ENCODE data around the gene ZNF319. TPM values are rescaled to one million over a fixed set of nuclear protein-coding genes. Genes with fewer than 3 reads are reported as not detected.

Gene ZNF319
- total RNA-seq, 4 donors from 2014 or later: 4.1 to 12.2 (median 5.1) TPM

DNA sequence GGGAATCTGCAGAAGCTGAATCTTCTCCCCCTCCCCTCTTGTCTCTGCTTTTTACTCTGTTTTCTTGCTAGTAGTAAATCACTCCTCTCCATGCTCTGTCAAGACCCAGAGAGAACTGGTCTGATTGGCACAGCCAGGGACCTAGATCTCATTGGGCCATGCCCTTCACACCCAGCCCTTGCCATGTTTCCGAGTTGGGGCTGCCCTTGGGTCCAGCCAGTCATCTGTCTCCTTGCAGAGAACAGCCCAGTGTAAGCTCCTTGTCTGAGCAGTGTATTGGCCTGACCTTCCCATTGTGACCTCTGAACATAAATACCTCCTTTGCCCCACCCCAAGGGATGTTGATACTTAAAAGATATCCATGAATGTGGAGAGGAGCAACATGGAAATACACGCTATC, 28.9 kb upstream of the ZNF319 start:
- TF ChIP-seq, protein P1, sequence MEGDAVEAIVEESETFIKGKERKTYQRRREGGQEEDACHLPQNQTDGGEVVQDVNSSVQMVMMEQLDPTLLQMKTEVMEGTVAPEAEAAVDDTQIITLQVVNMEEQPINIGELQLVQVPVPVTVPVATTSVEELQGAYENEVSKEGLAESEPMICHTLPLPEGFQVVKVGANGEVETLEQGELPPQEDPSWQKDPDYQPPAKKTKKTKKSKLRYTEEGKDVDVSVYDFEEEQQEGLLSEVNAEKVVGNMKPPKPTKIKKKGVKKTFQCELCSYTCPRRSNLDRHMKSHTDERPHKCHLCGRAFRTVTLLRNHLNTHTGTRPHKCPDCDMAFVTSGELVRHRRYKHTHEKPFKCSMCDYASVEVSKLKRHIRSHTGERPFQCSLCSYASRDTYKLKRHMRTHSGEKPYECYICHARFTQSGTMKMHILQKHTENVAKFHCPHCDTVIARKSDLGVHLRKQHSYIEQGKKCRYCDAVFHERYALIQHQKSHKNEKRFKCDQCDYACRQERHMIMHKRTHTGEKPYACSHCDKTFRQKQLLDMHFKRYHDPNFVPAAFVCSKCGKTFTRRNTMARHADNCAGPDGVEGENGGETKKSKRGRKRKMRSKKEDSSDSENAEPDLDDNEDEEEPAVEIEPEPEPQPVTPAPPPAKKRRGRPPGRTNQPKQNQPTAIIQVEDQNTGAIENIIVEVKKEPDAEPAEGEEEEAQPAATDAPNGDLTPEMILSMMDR (IDR thresholded peaks at IDR 0.05; ENCODE audit: low read depth): no peak

DNA sequence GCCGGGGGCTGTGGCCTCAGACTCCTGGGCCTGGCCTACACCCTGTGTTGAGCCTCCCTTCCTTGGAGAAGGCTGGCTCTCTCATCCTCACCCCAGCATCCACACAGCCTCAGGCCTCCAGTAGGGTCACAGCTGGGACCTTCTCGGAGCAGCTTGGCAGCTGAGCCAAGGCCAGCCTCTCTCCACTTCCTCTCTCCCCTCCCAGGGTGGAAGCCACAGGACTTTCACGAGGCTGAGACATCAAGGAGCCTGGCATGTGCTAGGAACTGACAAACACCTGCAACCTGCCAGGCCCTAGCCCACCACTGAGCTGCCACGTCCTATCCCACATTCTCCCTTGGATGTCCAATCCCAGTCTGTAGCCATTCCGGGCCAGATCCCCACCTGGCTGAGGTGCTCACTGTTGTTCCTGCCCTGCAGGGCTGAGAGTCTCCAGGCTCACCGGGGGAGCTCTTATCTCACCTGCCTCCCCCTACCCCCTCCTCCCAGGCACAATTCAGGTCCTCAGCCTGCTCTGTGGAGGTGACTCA, 28.1 kb upstream of the ZNF319 start:
- TF ChIP-seq, protein P1 (IDR thresholded peaks at IDR 0.05; ENCODE audit: low read depth): no peak

DNA sequence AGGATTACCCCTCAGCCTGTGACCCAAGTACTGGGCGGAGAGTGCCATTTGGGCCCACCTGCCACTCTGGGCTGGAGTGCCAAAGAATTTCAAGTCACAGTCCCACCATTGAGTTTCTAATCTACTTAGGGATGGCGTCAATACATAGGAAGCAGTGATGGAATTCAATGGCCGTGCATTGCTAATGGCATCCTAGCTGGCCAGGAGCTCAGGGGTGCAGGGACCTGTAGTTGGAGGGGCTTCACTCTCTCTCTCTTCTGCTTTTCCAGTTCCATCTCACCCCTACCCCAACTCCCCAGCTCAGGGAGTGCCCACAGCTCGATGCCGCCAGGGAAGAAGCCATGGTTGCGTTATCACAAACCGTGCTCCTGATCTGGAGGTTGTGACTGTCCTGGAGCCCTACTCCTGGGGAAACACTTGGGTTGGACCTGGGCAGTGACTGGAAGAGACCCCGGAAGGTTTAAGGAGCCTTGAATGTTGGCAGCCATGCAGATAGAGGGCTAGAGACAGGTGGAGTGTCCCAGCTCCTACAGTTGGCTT, 27.5 kb upstream of the ZNF319 start:
- TF ChIP-seq, protein P1 (IDR thresholded peaks at IDR 0.05; ENCODE audit: low read depth): no peak

DNA sequence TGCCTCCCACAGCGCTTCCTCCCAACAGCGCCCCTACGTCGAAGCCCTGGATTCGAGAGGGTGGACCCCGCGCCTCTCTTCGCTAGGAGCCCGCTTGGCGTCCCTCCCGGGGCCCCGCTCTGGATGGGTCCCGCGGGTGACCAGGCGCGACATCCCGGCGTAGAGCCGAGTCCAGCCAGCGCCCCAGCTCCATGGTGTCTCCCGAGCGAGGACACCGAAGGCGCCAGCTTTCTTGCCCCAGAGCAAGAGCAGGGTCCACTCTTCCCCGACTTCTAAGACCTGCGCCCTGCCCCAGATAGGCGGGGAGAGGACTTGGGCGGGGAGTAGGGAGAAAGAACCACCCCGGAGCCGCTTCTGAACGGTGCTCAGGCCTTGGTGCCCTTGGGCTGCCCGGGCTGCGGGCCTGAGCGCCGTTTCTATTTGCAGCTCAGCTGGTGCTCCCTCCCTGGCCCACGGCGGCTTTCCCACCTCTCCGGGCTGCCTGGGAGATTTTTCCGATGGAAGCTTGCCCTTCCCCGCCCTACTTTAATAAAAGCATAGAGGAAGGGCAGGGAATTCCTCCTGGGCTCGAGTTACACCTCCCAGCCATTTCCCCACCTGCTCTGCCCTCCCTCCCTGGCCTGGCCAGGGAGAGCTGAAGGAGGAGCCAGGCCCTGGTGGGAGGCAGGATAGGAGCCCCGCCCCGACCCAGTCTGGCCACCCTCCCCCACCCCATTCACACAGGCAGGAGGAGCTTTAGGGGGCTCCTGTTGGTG, 26.9 kb upstream of the ZNF319 start:
- TF ChIP-seq, protein P1 (IDR thresholded peaks at IDR 0.05; ENCODE audit: low read depth): no peak

DNA sequence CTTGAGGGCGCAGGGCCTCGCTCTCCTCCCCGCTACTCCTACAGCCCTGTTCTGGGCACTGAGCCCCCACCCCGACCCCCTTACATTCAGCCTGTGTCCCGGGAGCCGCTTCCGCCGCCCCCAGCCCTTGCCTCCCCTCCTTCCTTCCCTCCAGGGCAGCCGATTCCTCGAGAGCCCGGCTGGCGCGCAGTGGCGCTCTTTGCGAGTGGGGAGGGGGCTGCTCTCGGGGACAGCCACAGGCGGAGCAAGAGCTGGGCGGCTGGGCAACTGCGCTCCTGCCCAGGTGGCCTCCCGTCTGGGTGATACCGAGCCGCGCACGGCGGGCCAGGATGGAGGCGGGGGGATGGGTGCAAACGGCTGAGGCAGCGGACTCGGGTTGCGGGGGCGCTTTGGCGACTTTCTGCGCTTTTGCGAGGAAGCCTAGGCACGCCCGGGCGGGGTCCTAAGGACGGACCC, 26.3 kb upstream of the ZNF319 start:
- TF ChIP-seq, protein P1 (IDR thresholded peaks at IDR 0.05; ENCODE audit: low read depth): no peak

DNA sequence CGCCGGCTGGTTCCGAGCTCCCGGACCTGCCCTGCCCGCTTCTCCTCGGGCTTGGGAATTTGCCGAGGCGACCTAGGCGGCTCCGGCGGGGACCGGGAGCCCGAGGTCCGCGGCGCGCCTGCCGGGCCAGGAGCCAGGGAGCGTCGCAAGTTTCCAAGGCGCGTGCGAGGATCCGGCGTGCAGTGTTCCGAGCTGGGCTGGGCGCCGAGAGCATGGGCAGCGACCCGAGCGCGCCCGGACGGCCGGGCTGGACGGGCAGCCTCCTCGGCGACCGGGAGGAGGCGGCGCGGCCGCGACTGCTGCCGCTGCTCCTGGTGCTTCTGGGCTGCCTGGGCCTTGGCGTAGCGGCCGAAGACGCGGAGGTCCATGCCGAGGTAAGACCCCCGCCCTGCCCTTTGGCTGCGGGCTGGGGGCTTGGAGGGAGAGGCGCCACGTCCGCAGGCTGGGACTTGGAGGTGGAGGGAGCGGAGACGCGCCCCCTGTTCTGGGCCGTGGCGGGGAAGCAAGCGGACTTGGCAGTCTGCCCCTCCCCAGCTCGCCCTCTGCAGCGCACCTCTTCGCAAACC, 25.8 kb upstream of the ZNF319 start:
- TF ChIP-seq, protein P1 (IDR thresholded peaks at IDR 0.05; ENCODE audit: low read depth): no peak

Data from subcutaneous adipose tissue (tissue), 4 donors.